ENCODE measurements around the gene TRAF3.

TRAF3 gene

GRCh38 chr14:102908766-102909455 is 131.7 kb downstream of the TRAF3 start:
- no peak for DNase-seq (ENCODE audit: low read depth in 2 of 2)

GRCh38 chr14:102909462-102909861 is 132.2 kb downstream of the TRAF3 start:
- DNase-seq (ENCODE audit: low read depth in 2 of 2), result no peak

GRCh38 chr14:102909911-102910310 is 132.7 kb downstream of the TRAF3 start:
- no peak for DNase-seq (ENCODE audit: low read depth in 2 of 2)

DNA sequence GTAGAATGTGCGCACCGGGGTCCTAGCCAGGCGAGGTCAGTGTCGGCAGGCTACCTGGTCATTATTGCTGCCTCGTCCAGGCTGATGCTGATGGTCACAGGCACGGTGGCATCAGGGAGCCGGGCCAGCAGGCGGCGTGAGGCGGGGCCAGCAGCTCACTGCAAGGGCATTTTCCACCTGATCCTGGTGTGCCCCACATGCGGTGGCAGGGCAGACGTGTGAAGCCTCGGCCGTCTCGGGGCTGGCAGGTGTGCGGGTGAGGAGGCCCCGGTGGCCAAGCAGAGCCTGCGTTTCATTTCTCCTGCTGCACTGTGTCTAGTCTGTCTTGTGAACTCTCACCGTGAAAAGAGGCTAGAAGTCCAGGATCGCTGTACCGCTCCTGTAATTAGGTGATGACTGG is 133.2 kb downstream of the TRAF3 start:
- DNase-seq (ENCODE audit: low read depth in 2 of 2), result no peak

GRCh38 chr14:102911541-102911951 is 134.3 kb downstream of the TRAF3 start:
- DNase-seq (ENCODE audit: low read depth in 2 of 2), result no peak

- DNase-seq (ENCODE audit: low read depth in 2 of 2), result no peak
Measured at GRCh38 chr14:102911991-102912761, 134.9 kb downstream of the TRAF3 start.

GRCh38 chr14:102913341-102914211 is 136.3 kb downstream of the TRAF3 start:
- DNase-seq (ENCODE audit: low read depth in 2 of 2), result no peak

- DNase-seq (ENCODE audit: low read depth in 2 of 2), result no peak
Measured at GRCh38 chr14:102914474-102915291, 137.4 kb downstream of the TRAF3 start.

DNA sequence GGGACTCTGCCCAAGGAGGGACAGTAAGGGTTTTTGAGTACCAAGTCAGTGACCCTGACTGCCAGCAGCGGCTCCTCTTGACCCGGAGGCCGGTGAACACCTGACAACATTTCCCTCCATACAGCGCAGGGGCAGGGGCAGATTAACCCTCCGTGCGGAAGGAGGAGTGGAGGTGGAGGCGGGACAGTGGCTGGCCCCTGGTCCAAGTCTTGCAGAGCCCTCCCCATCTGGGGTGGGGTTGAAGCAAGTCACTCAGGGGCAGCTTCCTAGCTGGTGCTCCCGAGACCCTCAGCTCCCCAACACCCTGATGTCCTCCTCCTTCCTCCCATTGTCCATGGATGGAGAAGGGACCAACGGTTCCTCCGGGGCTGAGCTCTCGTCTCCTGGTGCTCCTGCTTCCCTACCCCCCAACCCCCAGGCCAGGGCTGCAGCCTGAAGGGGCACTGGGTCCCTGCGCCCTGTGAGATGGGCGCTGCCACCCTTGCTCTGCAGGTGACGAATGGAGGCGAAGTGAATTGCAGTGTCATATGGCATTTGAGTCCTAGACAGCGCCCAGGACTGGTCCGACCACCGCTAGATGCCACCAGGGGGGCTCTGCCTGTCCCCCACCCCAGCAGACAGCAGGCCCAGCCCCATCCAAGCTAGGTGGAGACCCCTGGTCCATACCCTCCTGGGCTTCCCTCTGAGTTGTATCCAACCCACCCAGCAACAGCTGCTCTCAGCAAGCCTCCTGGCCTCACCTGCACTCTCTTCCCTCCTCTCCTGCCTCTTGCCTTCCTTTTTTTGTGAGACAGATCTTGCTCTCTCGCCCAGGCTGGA is 138.3 kb downstream of the TRAF3 start:
- no peak for DNase-seq (ENCODE audit: low read depth in 2 of 2)

GRCh38 chr14:102916347-102917055 is 139.3 kb downstream of the TRAF3 start:
- DNase-seq (ENCODE audit: low read depth in 2 of 2), result no peak

- no peak for DNase-seq (ENCODE audit: low read depth in 2 of 2)
Measured at GRCh38 chr14:102917056-102917385, 139.8 kb downstream of the TRAF3 start.

GRCh38 chr14:102917469-102918211 is 140.4 kb downstream of the TRAF3 start:
- peak; percentile 44 to 62 for DNase-seq (ENCODE audit: low read depth in 2 of 2)

DNA sequence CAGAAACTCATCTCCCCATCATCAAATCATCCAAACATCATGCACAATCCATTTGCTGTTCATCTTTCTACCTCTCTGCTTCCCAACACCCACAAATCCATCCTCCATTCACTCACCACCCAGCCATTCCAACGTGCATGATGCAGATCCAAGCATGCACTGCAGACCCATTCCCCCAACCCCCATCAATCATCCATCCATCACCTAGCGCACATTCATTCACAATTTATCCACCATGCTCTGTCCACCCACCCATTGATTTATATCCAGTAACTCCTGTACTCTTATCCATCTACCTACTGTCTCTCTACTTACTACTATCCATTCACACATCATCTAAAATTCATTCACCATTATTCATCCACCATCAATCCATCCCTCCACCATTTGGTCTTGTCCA is 141.2 kb downstream of the TRAF3 start:
- DNase-seq (ENCODE audit: low read depth in 2 of 2), result no peak

DNA sequence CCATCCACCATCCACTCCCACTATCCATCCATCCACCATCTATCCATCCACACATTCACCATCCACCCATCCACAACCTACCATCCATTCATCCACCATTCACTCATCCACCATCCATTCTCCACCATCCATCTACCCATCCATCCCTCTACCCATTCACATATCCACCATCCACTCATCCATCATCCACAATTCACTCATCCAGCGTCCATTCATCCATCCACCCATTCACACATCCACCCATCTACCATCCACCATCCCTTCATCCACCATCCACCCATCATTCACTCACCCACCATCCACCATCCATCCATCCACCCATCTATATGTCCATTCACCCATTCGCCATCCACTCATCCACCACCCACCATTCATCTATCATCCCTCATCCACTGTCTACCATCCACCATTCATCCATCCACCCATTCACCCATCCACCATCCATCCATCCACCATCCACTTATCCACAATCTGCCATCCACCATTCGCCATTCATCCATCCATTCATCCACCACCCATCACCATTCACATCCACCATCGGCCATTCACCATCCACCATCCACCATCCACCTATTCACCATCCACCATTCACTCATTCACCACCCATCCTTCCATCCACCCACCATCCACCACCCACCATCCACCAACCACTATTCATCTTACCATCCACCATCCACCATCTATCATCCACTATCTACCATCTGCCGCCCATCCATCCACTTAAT is 143.2 kb downstream of the TRAF3 start:
- no peak for DNase-seq (ENCODE audit: low read depth in 2 of 2)

DNA sequence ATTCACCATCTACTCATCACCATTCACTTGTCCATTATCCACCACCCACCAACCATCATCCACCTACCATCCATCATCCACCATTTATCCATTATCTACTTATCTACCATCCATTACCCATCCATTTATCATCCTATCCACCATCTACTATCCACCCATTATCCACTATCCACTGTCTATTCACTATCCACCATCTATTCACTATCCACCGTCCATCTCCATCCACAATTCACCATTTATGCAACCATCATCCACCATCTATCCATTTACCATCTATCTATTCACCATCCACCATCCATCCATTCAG is 143.7 kb downstream of the TRAF3 start:
- no peak for DNase-seq (ENCODE audit: low read depth in 2 of 2)

GRCh38 chr14:102922490-102923200 is 145.4 kb downstream of the TRAF3 start, which contains the start of gene AMN:
Gene AMN (plus strand): TSS chr14:102922663. CDS start chr14:102922689, 26 bp downstream.
- DNase-seq (ENCODE audit: low read depth in 2 of 2), result no peak

DNA sequence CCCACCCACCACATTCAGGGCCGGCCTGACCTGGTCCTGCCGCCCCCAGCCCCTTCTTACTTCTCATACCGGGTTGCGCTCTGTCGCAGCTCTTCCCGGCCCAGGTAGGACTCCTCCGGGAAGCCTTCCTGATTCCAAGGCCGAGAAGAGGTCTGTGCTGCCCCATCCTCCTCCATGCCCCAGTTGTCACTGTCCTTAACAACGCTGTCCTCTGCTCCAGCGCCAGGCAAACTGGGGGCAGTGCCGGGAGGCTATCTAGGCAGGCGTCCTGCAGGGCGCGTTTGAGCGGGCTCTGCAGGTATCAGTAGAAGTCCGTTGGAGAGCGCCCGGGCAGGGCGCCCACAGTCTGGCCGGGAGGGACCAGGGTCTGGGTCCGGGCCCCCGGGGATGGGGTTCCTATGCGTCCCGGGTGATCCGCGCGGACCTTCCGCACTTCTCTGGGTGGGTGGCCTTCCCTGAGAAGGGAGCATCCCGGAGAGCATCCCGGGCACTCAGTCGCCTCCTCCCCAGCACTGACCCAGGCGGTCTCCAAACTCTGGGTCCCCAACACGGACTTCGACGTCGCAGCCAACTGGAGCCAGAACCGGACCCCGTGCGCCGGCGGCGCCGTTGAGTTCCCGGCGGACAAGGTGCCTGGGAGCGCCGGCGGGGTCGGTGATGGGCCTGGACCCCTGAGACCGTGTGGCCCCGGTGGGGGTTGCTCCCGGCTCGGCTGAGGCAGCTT is 146.1 kb downstream of the TRAF3 start:
- no peak for DNase-seq (ENCODE audit: low read depth in 2 of 2)

All from stimulated activated CD8-positive, alpha-beta memory T cell treated with anti-CD3 and anti-CD28 coated beads, Interleukin-2, amount 100 ng/mL, for 48 hours (primary cell).